Naive thymus-derived CD4-positive, alpha-beta T cell (primary cell): Measurements from ENCODE around the gene IQGAP2. TPM values are rescaled to one million over a fixed set of nuclear protein-coding genes. Genes with fewer than 3 reads are reported as not detected.
A peak's percentile ranks its signal among the peaks of the same experiment; 100 is the strongest.

ENCODE experiments used
- ATAC-seq: fragments of 150-1000 bp; cut with Tn5 transposase; 2 replicates; pipeline ENCODE4 v1.10.0; 2021; ENCODE audit warnings: mild to moderate bottlenecking, moderate library complexity
- CTCF ChIA-PET: fragments of 350-600 bp; sonication (Branson Sonifier 250); formaldehyde crosslinking; loops from one replicate; lab custom pipeline; 2021; ENCODE audit warnings: antibody characterized with exemption; lab: Charles Lee
- POLR2A ChIA-PET: fragments of 350-600 bp; sonication (Branson Sonifier 250); formaldehyde crosslinking; loops from one replicate; lab custom pipeline; 2021; ENCODE audit warnings: antibody characterized with exemption, inconsistent platforms; lab: Charles Lee
- DNase-seq, 9 donors: peaks; one replicate each; pipeline versions ENCODE4 v3.0.0 to v3.0.0-alpha.2; 2020 to 2022; ENCODE audit warnings: mixed read lengths in 1 of 9
- H3K27ac ChIP-seq: one replicate; pipeline ENCODE4 v1.7.0; 2013; ENCODE audit warnings: mild to moderate bottlenecking, low read depth, low read length, moderate library complexity
- H3K27me3 ChIP-seq, 2 donors: one replicate each; pipeline ENCODE4 v1.7.0; 2013; ENCODE audit warnings: low read length in 2 of 2, mild to moderate bottlenecking in 2 of 2, moderate library complexity in 2 of 2; ENCODE audit not compliant: control insufficient read depth in 2 of 2, insufficient read depth in 2 of 2
- H3K36me3 ChIP-seq, 3 experiments: 1 replicate in 2 of 3; 2 replicates in 1 of 3; pipeline ENCODE4 v1.7.0; 2013; ENCODE audit warnings: low read length in 3 of 3, mild to moderate bottlenecking in 3 of 3, moderate library complexity in 1 of 3; ENCODE audit not compliant: insufficient read depth in 3 of 3, control insufficient read depth in 2 of 3
- H3K4me1 ChIP-seq, 2 donors: one replicate each; pipeline ENCODE4 v1.7.0; 2013; ENCODE audit warnings: low read length in 2 of 2, mild to moderate bottlenecking in 2 of 2, moderate library complexity in 1 of 2; ENCODE audit not compliant: control insufficient read depth in 2 of 2, insufficient read depth in 2 of 2
- H3K4me3 ChIP-seq: 2 replicates; pipeline ENCODE4 v1.7.0; 2013; ENCODE audit warnings: mild to moderate bottlenecking, low read length
- H3K9me3 ChIP-seq, 3 experiments: 1 replicate in 2 of 3; 2 replicates in 1 of 3; pipeline ENCODE4 v1.7.0; 2013; ENCODE audit warnings: low read length in 3 of 3; ENCODE audit not compliant: control insufficient read depth in 2 of 3
- H3K27ac Mint-ChIP-seq, 9 donors: one replicate each; pipeline ENCODE4 v1.8.0; 2020 to 2022; ENCODE audit warnings: mixed read lengths in 9 of 9, mild to moderate bottlenecking in 8 of 9, moderate library complexity in 5 of 9, inconsistent platforms in 2 of 9
- H3K27me3 Mint-ChIP-seq, 5 donors: one replicate each; pipeline ENCODE4 v1.8.0; 2021 to 2022; ENCODE audit warnings: mixed read lengths in 5 of 5, mild to moderate bottlenecking in 1 of 5
- H3K36me3 Mint-ChIP-seq, 5 donors: one replicate each; pipeline ENCODE4 v1.8.0; 2020 to 2022; ENCODE audit warnings: mixed read lengths in 5 of 5, mild to moderate bottlenecking in 3 of 5, inconsistent platforms in 1 of 5
- H3K4me1 Mint-ChIP-seq, 7 donors: one replicate each; pipeline ENCODE4 v1.8.0; 2020 to 2022; ENCODE audit warnings: mixed read lengths in 7 of 7, mild to moderate bottlenecking in 3 of 7, inconsistent platforms in 1 of 7
- H3K4me3 Mint-ChIP-seq, 10 donors: one replicate each; pipeline ENCODE4 v1.8.0; 2020 to 2022; ENCODE audit warnings: mild to moderate bottlenecking in 10 of 10, mixed read lengths in 10 of 10, moderate library complexity in 6 of 10, inconsistent platforms in 2 of 10
- H3K9me3 Mint-ChIP-seq, 11 donors: one replicate each; pipeline ENCODE4 v1.8.0; 2020 to 2022; ENCODE audit warnings: mixed read lengths in 11 of 11, mild to moderate bottlenecking in 4 of 11, inconsistent platforms in 1 of 11, moderate library complexity in 1 of 11
- intact Hi-C, 2 donors: fragments of 100-400 bp; cut with micrococcal nuclease; formaldehyde crosslinking; loops; one replicate each; pipeline ENCODE4 v1.15.1; 2023
- polyA plus RNA-seq, 2 donors: library from polyadenylated mRNA; unstranded; fragments of 300-500 nt; fragmentation: Illumina TruSeq; gene quantifications; one replicate each; pipeline ENCODE4 v1.2.3, GENCODE V29; 2021
- total RNA-seq, 6 experiments: library from RNA in 5 of 6; stranded (reverse) in 5 of 6; gene quantifications; 1 replicate in 5 of 6; 2 replicates in 1 of 6; pipeline ENCODE4 v1.2.3 and lab custom pipeline; 2021 to 2026

The IQGAP2 gene
- total and polyA plus RNA-seq, 7 experiments from 2014 or later, result 19.0 to 114 (median 86.3) TPM

DNA sequence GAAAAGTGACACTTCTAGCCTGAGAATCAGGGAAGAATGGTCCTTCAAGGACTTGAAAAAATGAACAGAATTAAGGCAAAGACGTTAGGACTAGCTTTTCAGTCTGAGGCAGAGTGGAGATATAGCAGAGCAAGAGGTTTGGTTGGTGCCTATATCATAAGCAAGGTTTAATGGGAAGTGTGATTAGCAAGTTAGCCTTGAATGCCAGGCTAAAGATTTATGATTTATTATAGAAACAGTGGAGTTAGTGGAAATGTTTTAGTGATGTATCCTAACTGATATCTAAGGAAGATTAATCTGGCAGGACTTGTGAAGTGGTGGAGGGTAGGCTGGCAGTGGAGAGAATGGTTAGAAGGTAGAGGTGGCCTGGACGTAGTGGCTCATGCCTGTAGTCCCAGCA, 213.1 kb downstream of the IQGAP2 start:
- Mint-ChIP-seq H3K4me1 (peaks cover 0 to 19% (median 4%) of the 10 kb centered on the region in 7 donors), H3K27ac (no peak overlapping the region), H3K9me3 (no peaks in the 10 kb centered on the region), H3K27me3 (no peaks in the 10 kb centered on the region), H3K4me3 (no peak overlapping the region), H3K36me3 (peaks cover 29 to 86% (median 59%) of the 10 kb centered on the region in 5 donors)
- intact Hi-C loops, result no loop called here
- Histone ChIP-seq H3K36me3 (peaks cover 0 to 13% (median 0%) of the 10 kb centered on the region in 3 experiments), H3K4me1 (no peaks in the 10 kb centered on the region), H3K27me3 (no peaks in the 10 kb centered on the region), H3K9me3 (no peaks in the 10 kb centered on the region), H3K27ac (no peak overlapping the region), H3K4me3 (no peak overlapping the region)
- POLR2A ChIA-PET, result no interaction called here
- CTCF ChIA-PET, result no interaction called here
- ATAC-seq, result no peak
- no peak for DNase-seq

DNA sequence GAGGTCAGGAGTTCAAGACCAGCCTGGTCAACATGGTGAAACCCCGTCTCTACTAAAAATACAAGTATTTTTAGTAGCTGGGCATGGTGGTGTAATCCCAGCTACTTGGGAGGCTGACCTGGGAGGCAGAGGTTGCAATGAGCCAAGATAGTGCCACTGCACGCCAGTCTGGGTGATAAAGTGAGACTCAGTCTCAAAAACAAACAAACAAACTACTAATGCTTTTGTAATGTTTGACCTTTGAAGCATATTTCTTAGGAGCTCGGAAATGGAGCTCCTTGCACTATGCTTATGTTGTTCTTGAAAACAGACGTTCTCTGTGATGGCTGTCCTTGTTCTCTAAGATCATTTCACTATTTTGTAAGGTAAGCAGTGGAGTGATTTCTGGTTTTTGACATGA, 214.1 kb downstream of the IQGAP2 start:
- Histone ChIP-seq H3K4me3 (no peak overlapping the region), H3K27ac (no peak overlapping the region), H3K4me1 (no peaks in the 10 kb centered on the region), H3K27me3 (no peaks in the 10 kb centered on the region), H3K9me3 (no peaks in the 10 kb centered on the region), H3K36me3 (peaks cover 0 to 11% (median 0%) of the 10 kb centered on the region in 3 experiments)
- ChIA-PET POLR2A (no interaction called here), CTCF (interaction anchor here (0.6 kb wide), 1 partner anchor 158 kb away, joined by 3 read pairs; no protein-coding TSS in a partner anchor)
- no peak for DNase-seq
- Mint-ChIP-seq H3K27me3 (no peaks in the 10 kb centered on the region), H3K36me3 (peaks cover 31 to 82% (median 52%) of the 10 kb centered on the region in 5 donors), H3K9me3 (no peaks in the 10 kb centered on the region), H3K27ac (no peak overlapping the region), H3K4me1 (peaks cover 0 to 21% (median 4%) of the 10 kb centered on the region in 7 donors), H3K4me3 (no peak overlapping the region)
- no peak for ATAC-seq
- intact Hi-C loops, result no loop called here

DNA sequence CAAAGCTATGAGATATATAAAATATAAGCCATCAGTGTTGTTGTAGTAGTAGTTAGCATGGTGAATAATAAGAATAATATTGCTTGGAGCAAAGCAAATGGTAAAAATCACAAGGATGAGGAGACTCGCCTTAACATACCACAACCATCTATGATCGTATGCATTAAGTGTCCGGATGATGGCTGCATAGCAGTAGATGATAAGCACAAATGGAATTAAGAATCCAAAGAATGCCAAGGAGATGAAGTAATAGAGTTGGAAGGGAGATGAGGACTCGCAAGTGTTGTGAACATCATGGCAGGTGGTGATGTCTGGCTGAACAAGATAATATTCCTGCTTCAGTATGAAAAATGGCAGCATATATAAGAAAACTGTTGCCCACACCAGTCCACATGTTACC, 214.6 kb downstream of the IQGAP2 start:
- Histone ChIP-seq H3K4me1 (no peaks in the 10 kb centered on the region), H3K27me3 (no peaks in the 10 kb centered on the region), H3K9me3 (no peaks in the 10 kb centered on the region), H3K36me3 (peaks cover 0 to 11% (median 0%) of the 10 kb centered on the region in 3 experiments), H3K4me3 (no peak overlapping the region), H3K27ac (no peak overlapping the region)
- ChIA-PET POLR2A (no interaction called here), CTCF (no interaction called here)
- Mint-ChIP-seq H3K9me3 (no peaks in the 10 kb centered on the region), H3K27ac (peak overlapping the region in 1 of 9 donors; percentile 32), H3K27me3 (no peaks in the 10 kb centered on the region), H3K36me3 (peaks cover 31 to 79% (median 52%) of the 10 kb centered on the region in 5 donors), H3K4me3 (no peak overlapping the region), H3K4me1 (peaks cover 0 to 22% (median 4%) of the 10 kb centered on the region in 7 donors)
- DNase-seq, result no peak
- ATAC-seq, result no peak
- intact Hi-C loops, result no loop called here

DNA sequence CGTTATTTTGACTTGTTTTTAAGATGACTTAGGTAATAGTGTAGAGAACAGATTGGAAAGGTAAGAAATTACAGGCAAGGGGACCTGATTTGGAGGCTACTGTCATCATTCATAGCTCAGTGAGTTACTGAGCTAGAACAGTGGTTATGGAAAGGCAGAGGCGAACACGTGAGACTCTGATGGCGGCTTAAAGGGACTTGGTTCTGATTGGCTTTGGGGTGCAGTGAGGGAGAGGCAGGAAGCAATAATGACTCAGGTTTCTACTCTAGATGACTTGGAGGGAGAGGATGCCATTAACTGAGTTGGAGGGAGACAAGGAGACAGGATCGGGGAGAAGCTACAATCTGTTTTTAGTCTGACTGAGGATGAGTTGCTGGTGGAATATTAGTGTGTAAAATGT, 217.1 kb downstream of the IQGAP2 start:
- Histone ChIP-seq H3K4me3 (no peak overlapping the region), H3K27ac (no peak overlapping the region), H3K9me3 (no peaks in the 10 kb centered on the region), H3K36me3 (peaks cover 0 to 6% (median 0%) of the 10 kb centered on the region in 3 experiments), H3K4me1 (no peaks in the 10 kb centered on the region), H3K27me3 (no peaks in the 10 kb centered on the region)
- intact Hi-C loops, result no loop called here
- H3K27ac Mint-ChIP-seq, result peak overlapping the region in 2 of 9 donors; percentile 15 to 23
- CTCF ChIA-PET, result no interaction called here
- ATAC-seq, result no peak
- no peak overlapping the region for H3K4me3 Mint-ChIP-seq
- peaks cover 0 to 22% (median 5%) of the 10 kb centered on the region in 7 donors for H3K4me1 Mint-ChIP-seq
- H3K36me3 Mint-ChIP-seq, result peaks cover 31 to 60% (median 43%) of the 10 kb centered on the region in 5 donors
- H3K27me3 Mint-ChIP-seq, result no peaks in the 10 kb centered on the region
- H3K9me3 Mint-ChIP-seq, result no peaks in the 10 kb centered on the region
- POLR2A ChIA-PET, result no interaction called here
- no peak for DNase-seq

DNA sequence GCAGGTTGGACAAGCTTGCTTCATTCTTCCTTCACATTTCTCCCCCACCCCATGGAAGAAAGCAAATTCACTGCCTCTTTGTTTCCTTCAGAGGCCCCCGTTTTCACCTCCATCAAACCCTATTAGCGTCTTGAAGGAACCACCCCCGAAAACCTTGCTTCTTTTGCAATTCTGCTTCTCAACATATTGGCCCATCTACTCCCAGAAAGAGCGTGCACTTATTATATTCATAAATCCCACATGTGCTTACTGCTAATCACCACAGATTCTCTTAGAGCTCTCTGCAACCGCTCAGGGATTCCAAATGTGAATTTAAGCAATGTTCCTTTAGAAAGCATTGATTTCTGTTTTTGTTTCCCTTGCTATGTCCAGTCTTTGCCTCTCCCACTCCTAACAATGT, 219.0 kb downstream of the IQGAP2 start:
- Histone ChIP-seq H3K27ac (no peak overlapping the region), H3K4me1 (peaks cover 0 to 9% of the 10 kb centered on the region in 2 donors), H3K36me3 (peaks cover 0 to 6% (median under 1%) of the 10 kb centered on the region in 3 experiments), H3K27me3 (no peaks in the 10 kb centered on the region), H3K4me3 (no peak overlapping the region), H3K9me3 (no peaks in the 10 kb centered on the region)
- intact Hi-C loops, result no loop called here
- ChIA-PET CTCF (no interaction called here), POLR2A (no interaction called here)
- H3K27me3 Mint-ChIP-seq, result no peaks in the 10 kb centered on the region
- no peak for ATAC-seq
- H3K4me3 Mint-ChIP-seq, result no peak overlapping the region
- H3K27ac Mint-ChIP-seq, result peak overlapping the region in 2 of 9 donors; percentile 3 to 9
- H3K4me1 Mint-ChIP-seq, result peaks cover 5 to 31% (median 20%) of the 10 kb centered on the region in 7 donors
- DNase-seq, result no peak
- H3K9me3 Mint-ChIP-seq, result peaks cover 0 to 3% (median 0%) of the 10 kb centered on the region in 11 donors
- peaks cover 26 to 53% (median 35%) of the 10 kb centered on the region in 5 donors for H3K36me3 Mint-ChIP-seq

GRCh38 chr5:76622973-76623596, 220.0 kb downstream of the IQGAP2 start, which contains the start of gene F2RL2:
F2RL2 (minus strand) TSS chr5:76623403; CDS start chr5:76623230, 173 bp downstream.
- POLR2A ChIA-PET, result no interaction called here
- Histone ChIP-seq H3K36me3 (peaks cover 0 to 11% (median 11%) of the 10 kb centered on the region in 3 experiments), H3K4me1 (peaks cover 0 to 9% of the 10 kb centered on the region in 2 donors), H3K27me3 (no peaks in the 10 kb centered on the region), H3K4me3 (no peak within 1 kb of the TSS), H3K27ac (no peak within 1 kb of the TSS), H3K9me3 (no peaks in the 10 kb centered on the region)
- peak within 1 kb of the TSS in 1 of 9 donors; percentile 3 for H3K27ac Mint-ChIP-seq
- CTCF ChIA-PET, result no interaction called here
- DNase-seq, result no peak
- peaks cover 0 to 3% (median 0%) of the 10 kb centered on the region in 11 donors for H3K9me3 Mint-ChIP-seq
- peaks cover 20 to 54% (median 33%) of the 10 kb centered on the region in 5 donors for H3K36me3 Mint-ChIP-seq
- intact Hi-C loops, result no loop called here
- peaks cover 5 to 27% (median 20%) of the 10 kb centered on the region in 7 donors for H3K4me1 Mint-ChIP-seq
- no peaks in the 10 kb centered on the region for H3K27me3 Mint-ChIP-seq
- ATAC-seq, result no peak
- no peak within 1 kb of the TSS for H3K4me3 Mint-ChIP-seq
